ENCODE measurements around the gene RAD18.
A peak's percentile ranks its signal among the peaks of the same experiment; 100 is the strongest.

The RAD18 gene

GRCh38 chr3:8974458-8974857 lies 11.2 kb upstream of the RAD18 start:
- no peak for DNase-seq (ENCODE audit: extremely low read depth, low read depth)
- TF ChIP-seq CTCF (IDR thresholded peaks at IDR 0.05; ENCODE audit: low read depth, low read length) = no peak

- no peak for DNase-seq (ENCODE audit: extremely low read depth, low read depth)
- no peak for TF ChIP-seq CTCF (IDR thresholded peaks at IDR 0.05; ENCODE audit: low read depth, low read length)
Observed at GRCh38 chr3:8972639-8973038, 9.4 kb upstream of the RAD18 start.

GRCh38 chr3:8970971-8971589 lies 7.8 kb upstream of the RAD18 start:
- DNase-seq (ENCODE audit: extremely low read depth, low read depth) = no peak
- peak; percentile 97 for TF ChIP-seq CTCF (IDR thresholded peaks at IDR 0.05; ENCODE audit: low read depth, low read length)

GRCh38 chr3:8969241-8969640 lies 6.0 kb upstream of the RAD18 start:
- no peak for TF ChIP-seq CTCF (IDR thresholded peaks at IDR 0.05; ENCODE audit: low read depth, low read length)

GRCh38 chr3:8968375-8968882 lies 5.2 kb upstream of the RAD18 start:
- no peak for TF ChIP-seq CTCF (IDR thresholded peaks at IDR 0.05; ENCODE audit: low read depth, low read length)
- no peak for DNase-seq (ENCODE audit: extremely low read depth, low read depth)

More at GRCh38 chr3:8969241-8969640, 6.0 kb upstream of the RAD18 start:
- no peak for DNase-seq (ENCODE audit: extremely low read depth, low read depth)

- DNase-seq (ENCODE audit: extremely low read depth, low read depth) = no peak
- TF ChIP-seq CTCF (IDR thresholded peaks at IDR 0.05; ENCODE audit: low read depth, low read length) = no peak
Observed at GRCh38 chr3:8967553-8967952, 4.3 kb upstream of the RAD18 start.

GRCh38 chr3:8966820-8967348 lies 3.6 kb upstream of the RAD18 start:
- DNase-seq (ENCODE audit: extremely low read depth, low read depth) = no peak
- no peak for TF ChIP-seq CTCF (IDR thresholded peaks at IDR 0.05; ENCODE audit: low read depth, low read length)

Data from AG09319 (cell line).